BLaER1 treated with 17β-estradiol and CSF1 and Interleukin-3, amounts not matched to agents 10 nM and 100 nM (cell line): ENCODE results near the gene GDF10.
A peak's percentile ranks its signal among the peaks of the same experiment; 100 is the strongest.

Source experiments
- H3K27ac ChIP-seq, 11 experiments: shearing (Covaris generic); formaldehyde crosslinking; 2 replicates each; pipeline ENCODE4 v1.8.1; 2022
- H3K27me3 ChIP-seq, 11 experiments: shearing (Covaris generic); formaldehyde crosslinking; 2 replicates each; pipeline ENCODE4 v1.8.1; 2022
- H3K36me3 ChIP-seq, 11 experiments: shearing (Covaris generic); formaldehyde crosslinking; 2 replicates each; pipeline ENCODE4 v1.8.1; 2022
- H3K4me1 ChIP-seq, 10 experiments: shearing (Covaris generic); formaldehyde crosslinking; 2 replicates each; pipeline ENCODE4 v1.8.1; 2022
- H3K4me2 ChIP-seq, 11 experiments: shearing (Covaris generic); formaldehyde crosslinking; 2 replicates each; pipeline ENCODE4 v1.8.1; 2022
- H3K4me3 ChIP-seq, 10 experiments: shearing (Covaris generic); formaldehyde crosslinking; 2 replicates each; pipeline ENCODE4 v1.8.1; 2022
- H3K9ac ChIP-seq, 11 experiments: shearing (Covaris generic); formaldehyde crosslinking; 2 replicates each; pipeline ENCODE4 v1.8.1; 2022
- H3K9me3 ChIP-seq, 11 experiments: shearing (Covaris generic); formaldehyde crosslinking; replicated peaks in 1 of 11; 2 replicates each; pipeline ENCODE4 v1.8.1; 2022
- H4K20me1 ChIP-seq, 11 experiments: shearing (Covaris generic); formaldehyde crosslinking; 2 replicates each; pipeline ENCODE4 v1.8.1; 2022
- Cebpa-rat ChIP-seq, 11 experiments: shearing (Covaris generic); IDR thresholded peaks; 2 replicates each; pipeline ENCODE4 v1.8.1; 2022

GDF10 gene

DNA sequence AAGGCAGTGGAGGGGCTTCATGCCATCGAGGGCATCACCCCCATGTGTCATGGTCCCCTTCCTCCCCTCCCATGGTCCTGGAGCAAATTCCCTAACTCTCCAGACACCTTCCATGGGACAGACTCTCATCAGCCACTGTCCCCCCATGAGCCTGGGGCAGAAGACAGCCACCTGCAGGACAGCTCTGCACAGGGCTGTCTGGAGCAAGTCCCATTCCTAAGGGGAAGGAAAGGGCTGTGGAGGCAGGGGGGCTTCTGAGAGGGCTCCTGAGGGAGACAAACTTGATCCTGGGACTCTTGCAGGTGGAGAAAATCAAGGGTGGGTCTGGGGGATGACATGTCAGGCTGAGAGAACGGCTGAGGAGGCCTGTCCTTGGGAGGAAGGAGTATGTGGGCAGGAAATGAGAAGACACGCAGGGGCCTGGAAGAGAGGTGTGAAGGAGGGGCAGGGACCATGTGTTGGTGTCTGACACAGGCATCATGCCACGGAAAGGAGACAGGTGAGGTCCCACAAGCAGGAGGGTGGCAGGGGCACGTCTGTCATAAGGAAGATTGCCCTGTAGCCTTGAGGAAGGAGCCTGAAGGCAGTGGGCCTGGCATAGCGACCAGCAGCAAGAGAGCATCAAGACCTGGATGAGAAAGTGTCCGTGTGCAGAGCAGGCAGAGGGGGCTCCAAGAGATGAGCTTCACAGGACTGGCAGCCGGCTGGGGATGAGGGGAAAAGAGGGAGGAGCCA is 14.4 kb upstream of the GDF10 start:
- no peak for TF ChIP-seq Cebpa-rat (IDR thresholded peaks at IDR 0.05)
- Histone ChIP-seq H3K9me3 (no peaks in the 10 kb centered on the region), H3K4me3 (no peak overlapping the region), H3K27ac (peak overlapping the region in 1 of 11 experiments; percentile 40; a peak in 2 of 22 replicates), H3K36me3 (no peaks in the 10 kb centered on the region), H3K9ac (no peak overlapping the region), H3K4me2 (peak overlapping the region; percentile 1 to 78 (median 65)), H3K27me3 (peaks cover 0 to 21% (median 0%) of the 10 kb centered on the region in 11 experiments; a peak in 2 of 22 replicates), H4K20me1 (no peaks in the 10 kb centered on the region), H3K4me1 (peaks cover 9 to 27% (median 20%) of the 10 kb centered on the region in 10 experiments)

DNA sequence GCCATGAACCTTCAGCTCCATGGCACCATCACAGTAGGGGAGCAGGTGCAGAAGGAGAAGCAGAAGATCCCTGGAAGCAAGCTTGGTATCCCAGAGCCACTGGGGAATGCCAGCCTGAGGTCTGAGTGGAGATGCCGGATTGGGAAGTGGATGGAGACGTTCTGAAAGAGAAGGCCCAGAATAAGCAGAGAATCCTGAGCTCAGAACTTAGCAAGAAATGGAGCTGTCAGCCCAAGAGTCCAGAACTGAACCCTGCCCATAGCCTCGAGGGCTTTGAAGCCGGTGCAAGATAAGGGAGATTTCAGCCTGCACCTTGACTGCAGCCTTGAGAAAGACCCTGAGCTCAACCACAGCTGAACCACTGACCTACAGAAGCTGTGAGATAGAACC is 13.9 kb upstream of the GDF10 start:
- Histone ChIP-seq H3K9me3 (no peaks in the 10 kb centered on the region), H3K4me1 (peaks cover 9 to 27% (median 20%) of the 10 kb centered on the region in 10 experiments), H3K4me3 (no peak overlapping the region), H3K4me2 (peak overlapping the region; percentile 1 to 78 (median 65)), H3K27ac (0 out of 22 replicates have a peak overlapping the region, but pooled peaks of 1 of the 11 experiments have one; percentile 40), H4K20me1 (no peaks in the 10 kb centered on the region), H3K9ac (no peak overlapping the region), H3K27me3 (peaks cover 0 to 21% (median 0%) of the 10 kb centered on the region in 11 experiments; a peak in 2 of 22 replicates), H3K36me3 (no peaks in the 10 kb centered on the region)
- TF ChIP-seq Cebpa-rat (IDR thresholded peaks at IDR 0.05): no peak

DNA sequence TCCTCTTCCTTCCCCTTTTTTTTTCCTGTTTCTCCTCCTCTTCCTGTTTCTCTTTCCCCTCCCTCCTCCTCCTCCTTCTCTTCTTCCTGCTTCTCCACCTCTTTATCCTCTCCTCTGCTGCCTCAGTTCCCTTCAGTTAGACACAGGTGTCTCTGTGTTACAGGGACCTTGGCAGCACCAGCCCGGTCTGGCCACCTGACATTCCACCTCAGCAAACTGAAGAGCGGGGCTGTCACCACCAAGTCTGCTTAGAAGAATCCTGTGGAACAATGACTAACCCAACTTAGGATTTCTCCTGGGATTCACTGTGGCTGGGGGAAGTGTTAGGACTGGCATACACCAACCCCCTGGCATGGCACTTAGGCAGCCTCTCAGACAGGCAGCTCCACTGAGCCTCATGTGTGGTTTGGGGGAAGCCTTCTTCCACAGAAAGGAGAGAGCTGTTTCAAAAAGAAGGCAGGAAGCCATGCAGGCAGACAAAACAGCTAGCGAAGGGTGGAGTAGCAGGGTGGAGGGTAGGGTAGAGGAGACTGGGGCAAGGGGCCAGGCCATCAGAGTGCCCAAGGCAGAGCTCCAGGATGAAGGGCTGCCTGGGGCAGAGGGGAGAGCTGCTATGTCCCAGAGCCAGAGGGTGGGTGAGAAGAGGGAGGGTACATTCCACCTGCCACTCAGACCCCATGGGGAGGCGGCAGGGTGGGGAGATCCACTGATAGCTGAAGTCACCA is 13.2 kb upstream of the GDF10 start:
- Histone ChIP-seq H3K4me2 (peak overlapping the region; percentile 1 to 78 (median 65)), H4K20me1 (no peaks in the 10 kb centered on the region), H3K4me1 (peaks cover 9 to 27% (median 20%) of the 10 kb centered on the region in 10 experiments), H3K27ac (peak overlapping the region in 5 of 11 experiments; percentile 13 to 40 (median 32); a peak in 5 of 22 replicates), H3K36me3 (no peaks in the 10 kb centered on the region), H3K9ac (no peak overlapping the region), H3K4me3 (no peak overlapping the region), H3K27me3 (peaks cover 0 to 16% (median 0%) of the 10 kb centered on the region in 11 experiments; a peak in 2 of 22 replicates), H3K9me3 (no peaks in the 10 kb centered on the region)
- TF ChIP-seq Cebpa-rat (IDR thresholded peaks at IDR 0.05): no peak

DNA sequence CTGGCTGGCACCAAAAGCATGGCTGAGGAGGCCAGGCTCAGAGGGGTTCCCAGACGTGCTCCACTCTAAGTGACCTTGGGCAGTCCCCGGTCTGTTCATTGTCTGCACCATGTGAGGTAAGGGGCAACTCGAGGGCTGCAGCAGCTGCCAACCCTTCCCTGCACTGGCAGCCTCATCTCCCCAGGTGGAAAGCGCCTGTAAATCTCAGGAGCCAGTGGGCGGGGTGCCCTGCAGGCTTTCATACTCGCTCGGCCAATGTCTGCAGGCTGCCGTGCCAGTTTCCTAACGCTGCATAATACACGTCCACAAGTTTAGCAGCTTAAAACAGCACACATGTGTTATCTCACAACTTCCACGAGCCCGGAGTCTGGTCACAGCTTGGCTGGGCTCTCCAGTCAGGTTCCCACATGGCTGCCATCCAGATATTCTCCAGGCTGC is 12.6 kb upstream of the GDF10 start:
- Histone ChIP-seq H3K4me1 (peaks cover 9 to 24% (median 20%) of the 10 kb centered on the region in 10 experiments), H3K36me3 (no peaks in the 10 kb centered on the region), H3K9ac (no peak overlapping the region)

DNA sequence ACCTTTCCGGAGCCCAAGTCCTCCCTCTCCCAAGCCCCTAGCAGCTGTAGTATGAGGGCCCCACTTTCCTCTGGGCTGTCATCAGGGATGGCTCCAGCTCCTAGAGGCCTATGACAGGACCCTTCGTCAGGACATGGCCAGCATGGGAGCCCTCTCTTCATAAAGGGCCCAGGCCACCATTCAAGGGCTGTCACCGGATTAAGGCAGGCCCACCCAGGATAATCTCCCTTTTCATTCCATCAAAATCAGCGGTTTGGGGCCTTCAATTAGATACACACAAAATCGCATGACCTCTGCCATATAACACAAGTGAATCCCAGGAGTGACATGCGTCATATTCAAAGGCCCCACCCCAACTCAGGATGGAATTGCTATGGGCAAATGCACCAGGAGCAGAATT is 12.2 kb upstream of the GDF10 start:
- no peaks in the 10 kb centered on the region for H4K20me1 ChIP-seq
- no peak overlapping the region for H3K27ac ChIP-seq
- no peak overlapping the region for H3K9ac ChIP-seq
- no peak for TF ChIP-seq Cebpa-rat (IDR thresholded peaks at IDR 0.05)
- peaks cover 0 to 7% (median 0%) of the 10 kb centered on the region in 11 experiments; a peak in 1 of 22 replicates for H3K27me3 ChIP-seq
- H3K4me2 ChIP-seq: no peak overlapping the region
- peaks cover 9 to 24% (median 20%) of the 10 kb centered on the region in 10 experiments for H3K4me1 ChIP-seq
- H3K4me3 ChIP-seq: no peak overlapping the region
- H3K9me3 ChIP-seq: no peaks in the 10 kb centered on the region
- H3K36me3 ChIP-seq: no peaks in the 10 kb centered on the region

More for the DNA sequence above, 12.6 kb upstream of the GDF10 start:
- H3K9me3 ChIP-seq: no peaks in the 10 kb centered on the region
- H3K27me3 ChIP-seq: peaks cover 0 to 11% (median 0%) of the 10 kb centered on the region in 11 experiments; a peak in 1 of 22 replicates
- TF ChIP-seq Cebpa-rat (IDR thresholded peaks at IDR 0.05): no peak
- no peaks in the 10 kb centered on the region for H4K20me1 ChIP-seq
- no peak overlapping the region for H3K4me3 ChIP-seq
- no peak overlapping the region for H3K27ac ChIP-seq
- peak overlapping the region in 4 of 11 experiments; percentile 69 to 78 (median 76); a peak in 4 of 22 replicates for H3K4me2 ChIP-seq

DNA sequence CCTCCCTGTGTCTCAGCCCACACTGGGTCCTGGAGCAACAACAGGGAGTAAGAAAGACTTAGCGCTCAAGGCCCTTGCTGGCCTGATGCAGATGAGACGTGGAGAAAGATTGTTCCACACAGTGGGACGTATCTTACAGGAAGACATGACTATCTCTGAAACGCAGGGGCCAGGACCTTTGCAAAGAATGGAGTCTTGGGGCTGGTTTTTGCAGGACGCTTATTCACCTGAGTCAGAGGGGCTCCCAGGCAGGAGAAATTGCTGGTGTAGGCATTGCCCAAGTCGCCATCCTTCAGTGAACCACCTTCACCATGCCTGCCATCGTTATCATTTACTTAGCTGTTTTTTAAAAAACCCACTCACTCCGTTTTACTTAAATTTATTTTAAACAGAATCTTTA is 11.8 kb upstream of the GDF10 start:
- Histone ChIP-seq H3K4me2 (no peak overlapping the region), H3K9me3 (no peaks in the 10 kb centered on the region), H3K4me1 (peaks cover 9 to 24% (median 20%) of the 10 kb centered on the region in 10 experiments), H3K27me3 (peaks cover 0 to 2% (median 0%) of the 10 kb centered on the region in 11 experiments; a peak in 1 of 22 replicates), H3K4me3 (no peak overlapping the region), H4K20me1 (no peaks in the 10 kb centered on the region), H3K27ac (no peak overlapping the region), H3K36me3 (no peaks in the 10 kb centered on the region), H3K9ac (no peak overlapping the region)
- no peak for TF ChIP-seq Cebpa-rat (IDR thresholded peaks at IDR 0.05)

DNA sequence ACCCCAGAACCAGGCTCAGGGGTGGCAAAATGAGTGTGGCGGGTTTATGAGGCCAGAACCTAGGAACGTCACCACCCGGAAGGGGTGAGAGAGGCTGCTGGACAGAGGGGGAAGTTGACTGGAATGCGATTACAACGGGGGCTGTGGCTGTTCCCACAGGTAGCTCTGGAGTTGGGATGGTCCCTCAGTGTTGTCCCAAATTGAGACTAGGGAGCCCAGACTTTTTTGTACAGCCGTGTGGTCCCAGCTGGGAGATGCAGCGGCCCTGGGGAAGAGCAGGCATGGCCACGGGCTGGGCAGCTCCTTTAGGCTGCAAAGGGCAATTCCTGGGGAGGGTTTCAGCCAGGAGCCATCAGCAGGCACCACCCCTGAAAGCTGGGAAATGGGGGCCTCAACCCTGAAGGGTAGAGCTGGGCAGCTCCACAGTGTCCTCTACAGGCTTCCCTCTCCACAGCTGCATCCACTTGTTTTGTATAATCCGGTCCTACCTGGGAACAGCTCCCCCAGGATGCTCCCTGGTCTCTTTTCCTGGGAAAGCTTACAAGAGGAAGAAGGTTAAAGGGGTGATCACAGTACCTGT is 11.0 kb upstream of the GDF10 start:
- H4K20me1 ChIP-seq: no peaks in the 10 kb centered on the region
- no peaks in the 10 kb centered on the region; a peak in 1 of 22 replicates for H3K27me3 ChIP-seq
- no peak overlapping the region for H3K9ac ChIP-seq
- no peak overlapping the region for H3K4me2 ChIP-seq
- TF ChIP-seq Cebpa-rat (IDR thresholded peaks at IDR 0.05): no peak
- H3K27ac ChIP-seq: no peak overlapping the region
- H3K36me3 ChIP-seq: no peaks in the 10 kb centered on the region
- no peaks in the 10 kb centered on the region for H3K9me3 ChIP-seq
- no peak overlapping the region for H3K4me3 ChIP-seq
- H3K4me1 ChIP-seq: peaks cover 9 to 24% (median 20%) of the 10 kb centered on the region in 10 experiments

DNA sequence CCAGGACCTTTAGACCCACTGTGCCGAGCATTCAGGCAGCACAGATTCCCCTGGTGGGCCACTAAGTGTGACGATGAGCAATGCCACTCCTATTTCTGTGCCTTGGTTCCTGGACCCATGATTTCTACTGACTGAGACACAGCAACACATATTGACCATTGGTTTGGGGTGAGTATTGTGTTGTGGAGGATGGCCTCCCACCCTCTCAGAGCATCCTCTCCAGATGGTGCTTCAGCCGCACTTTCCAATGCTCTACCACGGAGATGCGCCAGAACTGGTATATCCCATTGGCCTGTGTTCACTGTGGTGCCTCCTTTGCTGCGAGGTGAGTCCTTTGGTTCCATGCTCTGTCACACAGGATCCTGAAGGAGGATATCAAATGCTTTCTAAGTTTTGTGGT is 10.1 kb upstream of the GDF10 start:
- no peaks in the 10 kb centered on the region for H3K36me3 ChIP-seq
- no peaks in the 10 kb centered on the region for H3K9me3 ChIP-seq
- no peaks in the 10 kb centered on the region for H4K20me1 ChIP-seq
- no peak overlapping the region for H3K27ac ChIP-seq
- H3K4me3 ChIP-seq: no peak overlapping the region
- no peak for TF ChIP-seq Cebpa-rat (IDR thresholded peaks at IDR 0.05)
- peaks cover 0 to 1% (median 0%) of the 10 kb centered on the region in 11 experiments; a peak in 2 of 22 replicates for H3K27me3 ChIP-seq
- no peak overlapping the region for H3K4me2 ChIP-seq
- no peak overlapping the region for H3K9ac ChIP-seq
- H3K4me1 ChIP-seq: peaks cover 9 to 24% (median 20%) of the 10 kb centered on the region in 10 experiments

DNA sequence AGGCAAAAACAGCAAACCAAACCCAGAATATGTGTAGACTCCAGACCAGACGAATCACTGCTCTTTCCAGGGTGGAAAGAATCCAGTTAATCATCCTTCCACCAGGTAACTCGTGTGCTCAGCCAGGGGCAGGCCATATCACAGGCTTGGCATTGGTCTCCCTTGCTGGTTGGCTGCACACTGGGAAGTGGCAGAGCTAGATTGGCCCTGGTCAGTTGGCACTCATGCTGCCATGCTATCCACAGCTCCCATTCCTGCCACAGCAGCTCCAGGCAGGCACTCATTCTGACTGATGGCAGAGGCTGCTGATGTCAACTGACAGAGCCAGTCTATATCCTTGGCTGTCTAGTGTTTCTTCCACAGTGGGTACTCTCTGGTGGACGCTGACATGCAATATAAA is 9.7 kb upstream of the GDF10 start:
- H3K4me1 ChIP-seq: peaks cover 9 to 21% (median 18%) of the 10 kb centered on the region in 10 experiments
- H3K9me3 ChIP-seq: no peaks in the 10 kb centered on the region
- H3K27ac ChIP-seq: no peak overlapping the region
- H3K4me3 ChIP-seq: no peak overlapping the region
- no peak overlapping the region for H3K4me2 ChIP-seq
- H3K9ac ChIP-seq: no peak overlapping the region
- H3K36me3 ChIP-seq: no peaks in the 10 kb centered on the region
- TF ChIP-seq Cebpa-rat (IDR thresholded peaks at IDR 0.05): no peak
- no peaks in the 10 kb centered on the region for H4K20me1 ChIP-seq
- H3K27me3 ChIP-seq: peaks cover 0 to 5% (median 0%) of the 10 kb centered on the region in 11 experiments; a peak in 2 of 22 replicates
